K562 (cell line): ENCODE measurements around the gene ARF1. TPM values are rescaled to one million over a fixed set of nuclear protein-coding genes. Genes with fewer than 3 reads are reported as not detected.

ENCODE experiments used
- CEBPB ChIP-seq: fragments of 450-650 bp; IDR thresholded peaks from 2 replicates; pipeline ENCODE4 v1.6.1; 2016; ENCODE audit warnings: missing genetic modification characterization, missing compliant biosample characterization
- LCOR ChIP-seq: sonication (generic); formaldehyde crosslinking; IDR thresholded peaks from 2 replicates; pipeline ENCODE4 v1.8.0; 2022; ENCODE audit warnings: mild to moderate bottlenecking, missing genetic modification reagents
- MAZ ChIP-seq, 2 experiments: fragments of 450-650 bp in 1 of 2; sonication (generic) in 1 of 2; formaldehyde crosslinking; IDR thresholded peaks in 1 of 2; conservative IDR thresholded peaks in 1 of 2; 2 replicates each; pipeline versions ENCODE4 v1.4.0 to v1.5.0; 2020; ENCODE audit warnings: mild to moderate bottlenecking in 1 of 2, missing genetic modification reagents in 1 of 2
- MYC ChIP-seq, 2 experiments: fragments of 250-450 bp in 1 of 2; sonication (Bioruptor Pico) in 1 of 2; IDR thresholded peaks; 2 replicates each; pipeline versions ENCODE4 v1.5.1 to v1.6.1; 2012 to 2021; ENCODE audit warnings: low read depth in 2 of 2, borderline replicate concordance in 1 of 2, improper control_type of control experiment in 1 of 2, low read length in 1 of 2, mild to moderate bottlenecking in 1 of 2, moderate library complexity in 1 of 2
- NFIC ChIP-seq: fragments of 450-650 bp; IDR thresholded peaks from 2 replicates; pipeline ENCODE4 v1.6.1; 2017; ENCODE audit warnings: mild to moderate bottlenecking, inconsistent platforms
- POLR2G ChIP-seq: fragments of 200-400 bp; formaldehyde crosslinking; IDR thresholded peaks from 2 replicates; pipeline ENCODE4 v1.6.1; 2017; ENCODE audit warnings: low read depth, mild to moderate bottlenecking, antibody characterized with exemption, low read length, moderate library complexity
- SIN3A ChIP-seq, 2 experiments: fragments of 150-350 bp in 1 of 2; IDR thresholded peaks; 2 replicates each; pipeline ENCODE4 v1.6.1; 2011 to 2016; ENCODE audit warnings: borderline replicate concordance in 2 of 2, low read depth in 2 of 2, low read length in 2 of 2, mild to moderate bottlenecking in 2 of 2, moderate library complexity in 2 of 2; ENCODE audit not compliant: control insufficient read depth in 1 of 2
- SMAD4 ChIP-seq: fragments of 250-450 bp; sonication (Bioruptor Pico); conservative IDR thresholded peaks from 2 replicates; pipeline ENCODE4 v1.8.0; 2021; ENCODE audit warnings: inconsistent platforms, mild to moderate bottlenecking, moderate library complexity
- ZNF23 ChIP-seq: fragments of 250-450 bp; sonication (Bioruptor Pico); IDR thresholded peaks from 2 replicates; pipeline ENCODE4 v1.4.0; 2020; ENCODE audit warnings: mild to moderate bottlenecking
- polyA plus RNA-seq, 8 experiments: library from polyadenylated mRNA; depleted of rRNA in 4 of 8; stranded (reverse) in 5 of 8; unstranded in 3 of 8; fragments of >200 nt; fragmentation: Nextera tagmentation in 2 of 8; fragmentation: Illumina TruSeq in 1 of 8; extraction: Ambion mirVana in 2 of 8; extraction: Trizol in 1 of 8; gene quantifications; 2 replicates each; pipeline versions ENCODE4 v1.2.1 to v1.2.3, GENCODE V29; 2011 to 2014; ENCODE audit warnings: inconsistent platforms in 1 of 8, missing spikeins in 1 of 8
- total RNA-seq, 7 experiments: library from RNA; depleted of rRNA in 6 of 7; stranded (reverse); fragments of >200 nt in 6 of 7; fragmentation: Illumina TruSeq in 2 of 7; extraction: Trizol in 2 of 7; gene quantifications; 2 replicates each; pipeline versions ENCODE4 v1.2.1 to v1.2.3, GENCODE V29; 2011 to 2021; ENCODE audit warnings: low replicate concordance in 1 of 7
- TF ChIP-seq, protein P1 (sequence below), 2 experiments: IDR thresholded peaks; 2 replicates each; pipeline ENCODE4 v1.6.1; 2012; ENCODE audit warnings: improper control_type of control experiment in 2 of 2, low read depth in 2 of 2, low read length in 2 of 2, borderline replicate concordance in 1 of 2
- TF ChIP-seq, protein P2 (sequence below): sonication (generic); formaldehyde crosslinking; IDR thresholded peaks from 2 replicates; pipeline ENCODE4 v1.9.0; 2022; ENCODE audit warnings: mild to moderate bottlenecking, missing genetic modification reagents
- TF ChIP-seq, protein P3 (sequence below): sonication (generic); formaldehyde crosslinking; IDR thresholded peaks from 2 replicates; pipeline ENCODE4 v1.8.0; 2022; ENCODE audit warnings: missing genetic modification reagents, mild to moderate bottlenecking, moderate library complexity, borderline replicate concordance
- TF ChIP-seq, protein P4 (sequence below): fragments of 450-650 bp; formaldehyde crosslinking; IDR thresholded peaks from 2 replicates; pipeline ENCODE4 v1.4.0; 2020; ENCODE audit warnings: mild to moderate bottlenecking, moderate library complexity
- TF ChIP-seq, protein P5 (sequence below), 3 experiments: IDR thresholded peaks in 2 of 3; conservative IDR thresholded peaks in 1 of 3; 2 replicates each; pipeline ENCODE4 v1.5.1; 2011 to 2012; ENCODE audit warnings: low read length in 3 of 3, mild to moderate bottlenecking in 3 of 3, control low read depth in 2 of 3, improper control_type of control experiment in 1 of 3, inconsistent platforms in 1 of 3, low read depth in 1 of 3, mixed read lengths in 1 of 3, moderate library complexity in 1 of 3; ENCODE audit not compliant: insufficient read depth in 2 of 3
- TF ChIP-seq, protein P6 (sequence below): fragments of 450-650 bp; IDR thresholded peaks from 2 replicates; pipeline ENCODE4 v1.6.1; 2016; ENCODE audit warnings: borderline replicate concordance

ARF1 gene
- total and polyA plus RNA-seq, 9 of the 15 experiments (the other 6 are each of a cell fraction or from before 2014, with no cell fraction given), result 69.8 to 593 (median 325) TPM

DNA sequence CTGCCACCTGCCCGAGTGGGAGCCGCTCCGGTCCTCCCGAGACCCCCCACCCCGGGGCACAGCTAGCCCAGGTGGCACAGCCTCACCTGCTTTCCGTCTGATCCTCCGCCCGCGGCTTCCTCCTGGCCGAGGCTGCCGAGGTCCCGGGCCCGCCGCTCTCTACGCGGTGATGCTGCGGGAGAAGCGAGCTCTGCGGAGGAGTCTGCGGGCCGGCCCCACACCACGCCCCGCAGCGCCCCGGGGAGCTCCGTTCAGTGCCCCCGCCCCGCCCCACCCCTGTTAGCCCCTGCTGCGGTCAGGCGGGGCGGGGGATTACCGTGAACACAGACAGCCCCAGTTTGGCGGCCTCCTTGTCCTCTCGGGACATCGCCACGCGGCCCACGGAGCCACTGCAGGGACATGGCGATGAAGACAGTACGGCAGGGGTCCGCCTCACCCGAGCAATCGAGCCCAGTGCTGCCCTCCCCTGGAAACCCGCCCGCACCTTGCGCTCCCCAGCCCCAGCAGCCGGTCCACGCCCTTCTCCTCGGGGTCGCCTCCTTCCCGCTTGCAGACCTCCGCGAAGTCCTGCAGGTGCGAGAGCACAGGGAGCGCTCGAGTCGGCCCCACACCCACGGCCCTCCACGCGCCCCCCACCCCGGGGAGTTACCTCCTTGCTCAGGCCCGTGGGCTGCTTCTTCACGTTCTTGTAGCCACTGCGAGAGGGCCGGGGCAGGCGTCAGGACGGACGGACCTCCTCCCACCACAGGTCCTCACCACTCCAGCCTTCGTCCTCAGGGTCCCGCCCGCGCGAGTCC lies 19.7 kb downstream of the ARF1 start (continued):
- TF ChIP-seq, protein P1, sequence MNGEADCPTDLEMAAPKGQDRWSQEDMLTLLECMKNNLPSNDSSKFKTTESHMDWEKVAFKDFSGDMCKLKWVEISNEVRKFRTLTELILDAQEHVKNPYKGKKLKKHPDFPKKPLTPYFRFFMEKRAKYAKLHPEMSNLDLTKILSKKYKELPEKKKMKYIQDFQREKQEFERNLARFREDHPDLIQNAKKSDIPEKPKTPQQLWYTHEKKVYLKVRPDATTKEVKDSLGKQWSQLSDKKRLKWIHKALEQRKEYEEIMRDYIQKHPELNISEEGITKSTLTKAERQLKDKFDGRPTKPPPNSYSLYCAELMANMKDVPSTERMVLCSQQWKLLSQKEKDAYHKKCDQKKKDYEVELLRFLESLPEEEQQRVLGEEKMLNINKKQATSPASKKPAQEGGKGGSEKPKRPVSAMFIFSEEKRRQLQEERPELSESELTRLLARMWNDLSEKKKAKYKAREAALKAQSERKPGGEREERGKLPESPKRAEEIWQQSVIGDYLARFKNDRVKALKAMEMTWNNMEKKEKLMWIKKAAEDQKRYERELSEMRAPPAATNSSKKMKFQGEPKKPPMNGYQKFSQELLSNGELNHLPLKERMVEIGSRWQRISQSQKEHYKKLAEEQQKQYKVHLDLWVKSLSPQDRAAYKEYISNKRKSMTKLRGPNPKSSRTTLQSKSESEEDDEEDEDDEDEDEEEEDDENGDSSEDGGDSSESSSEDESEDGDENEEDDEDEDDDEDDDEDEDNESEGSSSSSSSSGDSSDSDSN (IDR thresholded peaks at IDR 0.05; ENCODE audit: borderline replicate concordance in 1 of 2, low read depth in 2 of 2, low read length in 2 of 2), result peak; percentile 44 to 68; a peak in 2 of 4 replicates
- TF ChIP-seq, protein P2, sequence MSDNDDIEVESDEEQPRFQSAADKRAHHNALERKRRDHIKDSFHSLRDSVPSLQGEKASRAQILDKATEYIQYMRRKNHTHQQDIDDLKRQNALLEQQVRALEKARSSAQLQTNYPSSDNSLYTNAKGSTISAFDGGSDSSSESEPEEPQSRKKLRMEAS (CRISPR knock-in tag), result peak; percentile 54
- TF ChIP-seq ZNF23 (no peak), MYC (IDR thresholded peaks at IDR 0.05; ENCODE audit: low read depth, low read length) (peak; percentile 60), MYC (CRISPR knock-in tag; IDR thresholded peaks at IDR 0.05; ENCODE audit: borderline replicate concordance, low read depth) (no peak), NFIC (peak; percentile 11; the same call in 1 of the 2 replicates), SIN3A (IDR thresholded peaks at IDR 0.05; ENCODE audit: borderline replicate concordance in 2 of 2, control insufficient read depth in 1 of 2, low read depth in 2 of 2, low read length in 2 of 2) (peak in 1 of 2 experiments; percentile 13; a peak in 1 of 4 replicates), POLR2G (peak; percentile 66), CEBPB (no peak), MAZ (CRISPR knock-in tag; conservative IDR thresholded peaks at IDR 0.05 in 1 of 2, IDR thresholded peaks at IDR 0.05 in 1 of 2) (peak; percentile 14 to 74; a peak in 3 of 4 replicates), LCOR (CRISPR knock-in tag) (peak; percentile 49; the same call in 1 of the 2 replicates), SMAD4 (CRISPR knock-in tag) (peak; percentile 60; the same call in 1 of the 2 replicates)
- TF ChIP-seq, protein P3, sequence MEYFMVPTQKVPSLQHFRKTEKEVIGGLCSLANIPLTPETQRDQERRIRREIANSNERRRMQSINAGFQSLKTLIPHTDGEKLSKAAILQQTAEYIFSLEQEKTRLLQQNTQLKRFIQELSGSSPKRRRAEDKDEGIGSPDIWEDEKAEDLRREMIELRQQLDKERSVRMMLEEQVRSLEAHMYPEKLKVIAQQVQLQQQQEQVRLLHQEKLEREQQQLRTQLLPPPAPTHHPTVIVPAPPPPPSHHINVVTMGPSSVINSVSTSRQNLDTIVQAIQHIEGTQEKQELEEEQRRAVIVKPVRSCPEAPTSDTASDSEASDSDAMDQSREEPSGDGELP (CRISPR knock-in tag), result peak; percentile 63; the same call in 1 of the 2 replicates
- TF ChIP-seq, protein P4, sequence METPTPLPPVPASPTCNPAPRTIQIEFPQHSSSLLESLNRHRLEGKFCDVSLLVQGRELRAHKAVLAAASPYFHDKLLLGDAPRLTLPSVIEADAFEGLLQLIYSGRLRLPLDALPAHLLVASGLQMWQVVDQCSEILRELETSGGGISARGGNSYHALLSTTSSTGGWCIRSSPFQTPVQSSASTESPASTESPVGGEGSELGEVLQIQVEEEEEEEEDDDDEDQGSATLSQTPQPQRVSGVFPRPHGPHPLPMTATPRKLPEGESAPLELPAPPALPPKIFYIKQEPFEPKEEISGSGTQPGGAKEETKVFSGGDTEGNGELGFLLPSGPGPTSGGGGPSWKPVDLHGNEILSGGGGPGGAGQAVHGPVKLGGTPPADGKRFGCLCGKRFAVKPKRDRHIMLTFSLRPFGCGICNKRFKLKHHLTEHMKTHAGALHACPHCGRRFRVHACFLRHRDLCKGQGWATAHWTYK (CRISPR knock-in tag), result 0 out of 2 replicates have a peak, but pooled peaks have one; percentile 61
- TF ChIP-seq, protein P5, sequence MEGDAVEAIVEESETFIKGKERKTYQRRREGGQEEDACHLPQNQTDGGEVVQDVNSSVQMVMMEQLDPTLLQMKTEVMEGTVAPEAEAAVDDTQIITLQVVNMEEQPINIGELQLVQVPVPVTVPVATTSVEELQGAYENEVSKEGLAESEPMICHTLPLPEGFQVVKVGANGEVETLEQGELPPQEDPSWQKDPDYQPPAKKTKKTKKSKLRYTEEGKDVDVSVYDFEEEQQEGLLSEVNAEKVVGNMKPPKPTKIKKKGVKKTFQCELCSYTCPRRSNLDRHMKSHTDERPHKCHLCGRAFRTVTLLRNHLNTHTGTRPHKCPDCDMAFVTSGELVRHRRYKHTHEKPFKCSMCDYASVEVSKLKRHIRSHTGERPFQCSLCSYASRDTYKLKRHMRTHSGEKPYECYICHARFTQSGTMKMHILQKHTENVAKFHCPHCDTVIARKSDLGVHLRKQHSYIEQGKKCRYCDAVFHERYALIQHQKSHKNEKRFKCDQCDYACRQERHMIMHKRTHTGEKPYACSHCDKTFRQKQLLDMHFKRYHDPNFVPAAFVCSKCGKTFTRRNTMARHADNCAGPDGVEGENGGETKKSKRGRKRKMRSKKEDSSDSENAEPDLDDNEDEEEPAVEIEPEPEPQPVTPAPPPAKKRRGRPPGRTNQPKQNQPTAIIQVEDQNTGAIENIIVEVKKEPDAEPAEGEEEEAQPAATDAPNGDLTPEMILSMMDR (IDR thresholded peaks at IDR 0.05 in 2 of 3, conservative IDR thresholded peaks at IDR 0.05 in 1 of 3; ENCODE audit: insufficient read depth in 2 of 3, low read depth in 1 of 3, low read length in 3 of 3), result peak; percentile 54 to 74 (median 56)
- TF ChIP-seq, protein P6, sequence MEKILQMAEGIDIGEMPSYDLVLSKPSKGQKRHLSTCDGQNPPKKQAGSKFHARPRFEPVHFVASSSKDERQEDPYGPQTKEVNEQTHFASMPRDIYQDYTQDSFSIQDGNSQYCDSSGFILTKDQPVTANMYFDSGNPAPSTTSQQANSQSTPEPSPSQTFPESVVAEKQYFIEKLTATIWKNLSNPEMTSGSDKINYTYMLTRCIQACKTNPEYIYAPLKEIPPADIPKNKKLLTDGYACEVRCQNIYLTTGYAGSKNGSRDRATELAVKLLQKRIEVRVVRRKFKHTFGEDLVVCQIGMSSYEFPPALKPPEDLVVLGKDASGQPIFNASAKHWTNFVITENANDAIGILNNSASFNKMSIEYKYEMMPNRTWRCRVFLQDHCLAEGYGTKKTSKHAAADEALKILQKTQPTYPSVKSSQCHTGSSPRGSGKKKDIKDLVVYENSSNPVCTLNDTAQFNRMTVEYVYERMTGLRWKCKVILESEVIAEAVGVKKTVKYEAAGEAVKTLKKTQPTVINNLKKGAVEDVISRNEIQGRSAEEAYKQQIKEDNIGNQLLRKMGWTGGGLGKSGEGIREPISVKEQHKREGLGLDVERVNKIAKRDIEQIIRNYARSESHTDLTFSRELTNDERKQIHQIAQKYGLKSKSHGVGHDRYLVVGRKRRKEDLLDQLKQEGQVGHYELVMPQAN, result peak; percentile 58; the same call in 1 of the 2 replicates
